Measurements from ENCODE around the gene PARD3. TPM values are rescaled to one million over a fixed set of nuclear protein-coding genes. Genes with fewer than 3 reads are reported as not detected.

The PARD3 gene
- total RNA-seq, 2 donors from 2014 or later: 31.6 to 41.6 TPM

DNA sequence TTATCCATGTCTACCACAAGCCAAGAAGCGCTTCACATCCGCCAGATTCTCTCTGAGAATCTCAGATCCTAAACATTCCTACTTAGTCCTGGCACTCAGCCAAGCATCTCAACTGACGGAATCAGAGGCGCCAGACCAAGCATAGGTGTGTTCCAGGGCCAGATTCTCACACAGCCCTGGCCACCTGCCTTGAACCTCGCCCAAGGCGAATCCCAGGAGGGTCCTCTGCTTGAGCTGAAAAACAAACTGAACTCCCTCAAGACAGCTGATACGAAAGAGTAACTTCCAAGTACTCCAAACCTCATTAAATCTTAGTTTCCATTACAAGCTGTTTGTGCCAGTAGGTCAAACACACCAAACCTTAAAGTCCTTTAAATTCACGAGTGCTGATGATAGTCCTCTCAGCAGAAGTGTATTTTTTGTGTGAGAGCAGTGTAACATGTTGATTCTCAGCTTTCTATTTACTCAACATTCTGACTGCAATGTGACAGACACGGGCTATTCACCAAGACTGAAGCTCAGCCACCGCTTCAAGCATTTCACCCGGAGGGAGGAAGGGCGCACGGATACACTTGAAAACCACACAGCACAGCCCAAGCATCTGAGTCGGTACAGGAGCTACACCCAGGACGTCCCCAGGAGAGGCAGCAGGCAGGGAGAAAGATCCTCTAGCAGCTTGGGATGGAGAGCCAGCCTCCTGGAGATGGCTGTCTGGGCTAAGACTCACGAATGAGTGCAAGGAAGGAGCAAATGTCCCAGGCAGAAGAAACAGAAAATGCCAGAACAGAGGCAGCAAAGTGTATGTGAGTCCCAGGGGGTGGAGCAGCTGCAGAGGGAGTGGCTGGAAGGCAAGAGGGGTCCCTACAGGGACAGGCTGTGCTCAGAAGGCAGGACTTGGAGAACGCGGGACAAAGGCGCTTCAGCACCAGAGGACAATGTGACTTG, 6.0 kb downstream of the PARD3 start:
- peak overlapping the region; percentile 47 to 51 for H3K27ac ChIP-seq

DNA sequence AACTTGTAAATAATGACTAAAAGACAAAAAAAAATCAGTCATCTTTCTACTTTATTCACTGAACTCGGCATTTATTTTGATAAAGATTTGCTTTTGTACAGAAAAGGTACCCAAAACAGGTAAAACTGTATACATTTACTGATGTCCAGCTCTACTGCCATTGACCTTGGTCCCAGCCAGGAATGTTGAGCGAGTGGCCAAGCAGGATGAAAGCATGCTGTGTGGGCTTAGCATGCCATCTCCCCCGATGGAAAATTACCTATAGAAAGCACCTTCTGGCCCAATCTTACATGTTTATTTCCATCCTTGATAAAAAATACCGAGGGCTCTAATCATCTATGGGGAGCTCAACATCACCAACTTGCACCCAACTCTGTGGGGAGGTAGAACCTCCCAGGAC, 6.8 kb downstream of the PARD3 start:
- DNase-seq (ENCODE audit: low spot score): no peak
- Histone ChIP-seq H3K4me1 (peaks cover 0 to 37% of the 10 kb centered on the region in 2 donors), H3K27me3 (no peaks in the 10 kb centered on the region), H3K27ac (no peak overlapping the region), H3K9me3 (no peaks in the 10 kb centered on the region), H3K4me3 (no peak overlapping the region), H3K36me3 (no peaks in the 10 kb centered on the region)
- TF ChIP-seq, protein P1, sequence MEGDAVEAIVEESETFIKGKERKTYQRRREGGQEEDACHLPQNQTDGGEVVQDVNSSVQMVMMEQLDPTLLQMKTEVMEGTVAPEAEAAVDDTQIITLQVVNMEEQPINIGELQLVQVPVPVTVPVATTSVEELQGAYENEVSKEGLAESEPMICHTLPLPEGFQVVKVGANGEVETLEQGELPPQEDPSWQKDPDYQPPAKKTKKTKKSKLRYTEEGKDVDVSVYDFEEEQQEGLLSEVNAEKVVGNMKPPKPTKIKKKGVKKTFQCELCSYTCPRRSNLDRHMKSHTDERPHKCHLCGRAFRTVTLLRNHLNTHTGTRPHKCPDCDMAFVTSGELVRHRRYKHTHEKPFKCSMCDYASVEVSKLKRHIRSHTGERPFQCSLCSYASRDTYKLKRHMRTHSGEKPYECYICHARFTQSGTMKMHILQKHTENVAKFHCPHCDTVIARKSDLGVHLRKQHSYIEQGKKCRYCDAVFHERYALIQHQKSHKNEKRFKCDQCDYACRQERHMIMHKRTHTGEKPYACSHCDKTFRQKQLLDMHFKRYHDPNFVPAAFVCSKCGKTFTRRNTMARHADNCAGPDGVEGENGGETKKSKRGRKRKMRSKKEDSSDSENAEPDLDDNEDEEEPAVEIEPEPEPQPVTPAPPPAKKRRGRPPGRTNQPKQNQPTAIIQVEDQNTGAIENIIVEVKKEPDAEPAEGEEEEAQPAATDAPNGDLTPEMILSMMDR (IDR thresholded peaks at IDR 0.05): no peak

More for the DNA sequence above, 6.0 kb downstream of the PARD3 start:
- no peaks in the 10 kb centered on the region for H3K36me3 ChIP-seq
- H3K4me1 ChIP-seq: peaks cover 0 to 43% of the 10 kb centered on the region in 2 donors
- H3K27me3 ChIP-seq: no peaks in the 10 kb centered on the region
- no peak for DNase-seq (ENCODE audit: low spot score)
- TF ChIP-seq, protein P1 (IDR thresholded peaks at IDR 0.05): no peak
- no peaks in the 10 kb centered on the region for H3K9me3 ChIP-seq
- H3K4me3 ChIP-seq: peak overlapping the region in 1 of 2 donors; percentile 22

DNA sequence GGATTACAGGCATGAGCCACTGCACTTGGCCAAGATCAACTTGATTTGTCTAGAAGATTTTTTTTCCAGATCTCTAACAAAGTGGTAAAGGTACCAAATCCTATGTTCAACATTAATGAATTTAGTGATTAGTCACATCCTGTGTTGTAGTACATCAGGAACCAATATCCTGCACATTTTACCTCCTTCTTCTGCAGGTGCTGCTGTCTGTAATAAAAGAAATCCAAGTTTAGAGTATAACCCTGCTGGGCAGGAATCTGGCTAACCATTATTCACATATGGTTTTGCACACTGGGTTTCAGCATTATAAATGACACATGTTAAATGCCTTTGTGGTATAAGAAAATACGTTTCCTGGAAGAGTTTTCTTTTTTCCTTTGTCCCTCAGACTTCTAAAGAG, 10.8 kb downstream of the PARD3 start:
- no peak for DNase-seq (ENCODE audit: low spot score)
- no peak overlapping the region for H3K4me3 ChIP-seq
- H3K9me3 ChIP-seq: no peaks in the 10 kb centered on the region
- H3K27ac ChIP-seq: no peak overlapping the region
- peaks cover 0 to 22% of the 10 kb centered on the region in 2 donors for H3K4me1 ChIP-seq
- TF ChIP-seq, protein P1 (IDR thresholded peaks at IDR 0.05): no peak
- no peaks in the 10 kb centered on the region for H3K27me3 ChIP-seq
- no peaks in the 10 kb centered on the region for H3K36me3 ChIP-seq

DNA sequence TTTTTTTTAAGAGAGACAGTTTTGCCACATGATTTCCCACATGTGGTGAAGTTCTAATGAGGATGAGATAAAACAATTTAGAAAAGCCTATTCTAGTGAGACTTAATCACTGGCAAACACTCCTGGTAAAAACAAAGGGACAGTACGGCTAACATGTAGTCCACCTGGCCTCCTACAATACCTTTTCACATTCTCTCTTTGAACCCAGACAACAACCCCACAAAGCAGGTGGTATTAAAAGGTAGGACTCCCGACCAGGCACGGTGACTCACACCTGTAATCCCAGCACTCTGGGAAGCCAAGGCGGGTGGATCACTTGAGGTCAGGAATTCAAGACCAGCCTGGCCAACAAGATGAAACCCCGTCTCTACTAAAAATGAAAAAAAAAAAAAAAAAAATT, 12.4 kb downstream of the PARD3 start:
- H3K27me3 ChIP-seq: no peaks in the 10 kb centered on the region
- no peak overlapping the region for H3K27ac ChIP-seq
- H3K36me3 ChIP-seq: no peaks in the 10 kb centered on the region
- H3K9me3 ChIP-seq: no peaks in the 10 kb centered on the region
- H3K4me3 ChIP-seq: no peak overlapping the region
- TF ChIP-seq, protein P1 (IDR thresholded peaks at IDR 0.05): no peak
- no peak for DNase-seq (ENCODE audit: low spot score)
- peaks cover 0 to 13% of the 10 kb centered on the region in 2 donors for H3K4me1 ChIP-seq

DNA sequence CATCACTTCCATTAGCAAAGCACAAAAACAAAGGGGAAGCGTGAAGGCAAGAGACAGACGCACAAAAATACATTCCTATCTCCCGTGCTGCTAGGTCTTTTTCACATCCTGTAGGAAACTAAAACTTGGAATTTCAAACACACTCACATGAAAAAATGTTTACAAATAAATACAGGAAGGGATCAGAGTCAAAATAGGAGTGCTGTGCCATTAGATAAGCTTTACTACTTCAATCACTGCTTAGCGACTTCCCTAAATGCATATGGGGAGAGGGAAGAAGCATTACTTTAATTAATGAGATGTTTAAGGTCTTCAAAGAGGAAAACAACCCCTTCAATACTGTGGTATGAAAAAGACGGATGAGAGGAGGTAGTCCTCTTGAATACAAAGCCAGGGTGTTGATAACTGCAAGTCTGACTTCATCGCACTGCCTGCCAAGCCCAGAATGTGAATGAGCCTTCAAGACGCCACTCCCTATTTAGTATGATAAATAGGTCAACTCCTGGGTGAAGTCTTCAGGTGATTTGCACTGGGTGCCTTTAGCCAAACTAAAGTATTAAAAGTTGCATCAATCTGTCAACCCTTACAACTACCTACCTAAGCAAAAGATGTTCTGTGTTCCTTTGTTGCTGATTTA, 13.9 kb downstream of the PARD3 start:
- H3K27me3 ChIP-seq: no peaks in the 10 kb centered on the region
- H3K4me3 ChIP-seq: no peak overlapping the region
- H3K4me1 ChIP-seq: peaks cover 0 to 13% of the 10 kb centered on the region in 2 donors
- H3K9me3 ChIP-seq: no peaks in the 10 kb centered on the region
- DNase-seq (ENCODE audit: low spot score): no peak
- TF ChIP-seq, protein P1 (IDR thresholded peaks at IDR 0.05): no peak
- H3K27ac ChIP-seq: no peak overlapping the region
- H3K36me3 ChIP-seq: no peaks in the 10 kb centered on the region
